Subcutaneous adipose tissue (tissue), 4 donors: Measurements from ENCODE around the gene RBM8A. TPM values are rescaled to one million over a fixed set of nuclear protein-coding genes. Genes with fewer than 3 reads are reported as not detected.

Experiments
- total RNA-seq, 4 donors: library from RNA; depleted of rRNA; stranded (reverse); fragments of >200 nt; gene quantifications; one replicate each; pipeline ENCODE4 v1.1.0, GENCODE V29; 2016
- TF ChIP-seq, protein P1 (sequence below): fragments of 450-650 bp; IDR thresholded peaks from one replicate; pipeline ENCODE4 v1.5.1; 2016; ENCODE audit warnings: low read depth, mild to moderate bottlenecking, control low read depth, antibody characterized with exemption, moderate library complexity

Gene RBM8A
- total RNA-seq, 4 donors from 2014 or later, result 104 to 115 (median 107) TPM

- TF ChIP-seq, protein P1, sequence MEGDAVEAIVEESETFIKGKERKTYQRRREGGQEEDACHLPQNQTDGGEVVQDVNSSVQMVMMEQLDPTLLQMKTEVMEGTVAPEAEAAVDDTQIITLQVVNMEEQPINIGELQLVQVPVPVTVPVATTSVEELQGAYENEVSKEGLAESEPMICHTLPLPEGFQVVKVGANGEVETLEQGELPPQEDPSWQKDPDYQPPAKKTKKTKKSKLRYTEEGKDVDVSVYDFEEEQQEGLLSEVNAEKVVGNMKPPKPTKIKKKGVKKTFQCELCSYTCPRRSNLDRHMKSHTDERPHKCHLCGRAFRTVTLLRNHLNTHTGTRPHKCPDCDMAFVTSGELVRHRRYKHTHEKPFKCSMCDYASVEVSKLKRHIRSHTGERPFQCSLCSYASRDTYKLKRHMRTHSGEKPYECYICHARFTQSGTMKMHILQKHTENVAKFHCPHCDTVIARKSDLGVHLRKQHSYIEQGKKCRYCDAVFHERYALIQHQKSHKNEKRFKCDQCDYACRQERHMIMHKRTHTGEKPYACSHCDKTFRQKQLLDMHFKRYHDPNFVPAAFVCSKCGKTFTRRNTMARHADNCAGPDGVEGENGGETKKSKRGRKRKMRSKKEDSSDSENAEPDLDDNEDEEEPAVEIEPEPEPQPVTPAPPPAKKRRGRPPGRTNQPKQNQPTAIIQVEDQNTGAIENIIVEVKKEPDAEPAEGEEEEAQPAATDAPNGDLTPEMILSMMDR, result no peak
Observed at GRCh38 chr1:145959957-145960467, 32.7 kb upstream of the RBM8A start.

- TF ChIP-seq, protein P1, result no peak
Observed at GRCh38 chr1:145959333-145959732, 32.0 kb upstream of the RBM8A start.

DNA sequence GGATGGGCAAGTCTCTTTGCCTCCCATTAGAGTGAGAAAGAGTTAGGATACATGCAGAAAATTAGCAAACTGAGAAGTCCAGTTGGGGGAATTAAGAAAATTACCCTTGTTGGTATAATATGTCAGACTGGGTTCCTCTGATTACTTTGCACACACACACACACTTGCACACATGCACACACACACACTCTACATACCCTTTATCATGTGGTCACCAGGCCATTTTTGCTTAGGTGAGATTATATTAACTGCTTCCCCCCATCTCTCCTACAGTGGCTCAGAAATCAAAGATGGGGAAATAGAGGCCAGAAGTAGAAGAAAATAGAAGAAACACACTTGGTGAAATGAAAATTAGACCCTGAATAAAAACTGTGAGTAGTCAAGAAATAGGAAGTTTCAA, 31.4 kb upstream of the RBM8A start:
- TF ChIP-seq, protein P1, result no peak

GRCh38 chr1:145957443-145958319, 30.4 kb upstream of the RBM8A start, which contains the start of gene LIX1L:
TSS of gene LIX1L (minus strand) at chr1:145958017. CDS start at chr1:145957927, 90 bp downstream.
- TF ChIP-seq, protein P1, result no peak

- TF ChIP-seq, protein P1, result no peak
Observed at GRCh38 chr1:145956781-145957442, 29.6 kb upstream of the RBM8A start.

GRCh38 chr1:145956361-145956760, 29.1 kb upstream of the RBM8A start:
- TF ChIP-seq, protein P1, result no peak

- TF ChIP-seq, protein P1, result no peak
Observed at GRCh38 chr1:145955436-145955835, 28.2 kb upstream of the RBM8A start.
